HepG2 (cell line): ENCODE results near the gene GPR61. TPM values are rescaled to one million over a fixed set of nuclear protein-coding genes. Genes with fewer than 3 reads are reported as not detected.

Experiments used
- ATAC-seq: fragments of 200-7000 bp; cut with Tn5 transposase; 3 replicates; pipeline ENCODE4 v1.9.1; 2020; ENCODE audit warnings: mild to moderate bottlenecking, moderate library complexity
- BruUV-seq: library from RNA; stranded (reverse); fragments of 400-500 nt; replicated peaks from 2 replicates; lab custom pipeline; 2021; lab: Mats Ljungman, UMichigan
- CTCF ChIA-PET: fragments of 300-600 bp; formaldehyde crosslinking; extraction: SDS; loops from one replicate; lab custom pipeline; 2021; ENCODE audit warnings: low total read pairs, inconsistent platforms, low intra/inter-chr PET ratio; lab: Yijun Ruan, JAX
- POLR2A ChIA-PET: fragments of 350-600 bp; sonication (Branson Sonifier 250); formaldehyde crosslinking; loops from one replicate; lab custom pipeline; 2020; ENCODE audit warnings: antibody characterized with exemption, inconsistent platforms; lab: Yijun Ruan, JAX
- DNase-seq: peaks from one replicate; pipeline ENCODE4 v3.0.0-alpha.2; 2015; ENCODE audit warnings: low spot score
- FAIRE-seq: peaks from 3 replicates; lab custom pipeline; 2011; peaks lifted over from hg19 to GRCh38; lab: Jason Lieb, UNC
- H2AFZ ChIP-seq: one replicate; pipeline ENCODE4 v1.6.1; 2011; ENCODE audit warnings: low read length, inconsistent platforms
- H3K27ac ChIP-seq: fragments of 300-600 bp; 3 replicates; pipeline ENCODE4 v1.8.0; 2011; ENCODE audit warnings: mixed run types, mild to moderate bottlenecking, mixed read lengths, low read length, inconsistent platforms; ENCODE audit not compliant: insufficient read depth; ENCODE audit errors: extremely low read length
- H3K27me3 ChIP-seq, 2 experiments: fragments of 200-600 bp in 1 of 2; 2 replicates in 1 of 2; 3 replicates in 1 of 2; pipeline versions ENCODE4 v1.6.0 to v1.8.0; 2011; ENCODE audit warnings: low read length in 2 of 2, mild to moderate bottlenecking in 2 of 2, moderate library complexity in 2 of 2, inconsistent platforms in 1 of 2; ENCODE audit not compliant: insufficient read depth in 2 of 2, control insufficient read depth in 1 of 2
- H3K36me3 ChIP-seq, 2 experiments: fragments of 200-600 bp in 1 of 2; replicated peaks in 1 of 2; 2 replicates in 1 of 2; 3 replicates in 1 of 2; pipeline versions ENCODE4 v1.5.1 to v1.8.0; 2011; ENCODE audit warnings: low read length in 2 of 2, inconsistent platforms in 1 of 2; ENCODE audit not compliant: insufficient read depth in 2 of 2, control insufficient read depth in 1 of 2
- H3K4me1 ChIP-seq: 2 replicates; pipeline ENCODE4 v1.5.1; 2012; ENCODE audit warnings: low read length, inconsistent platforms; ENCODE audit not compliant: insufficient read depth
- H3K4me2 ChIP-seq: 2 replicates; pipeline ENCODE4 v1.6.0; 2011; ENCODE audit warnings: low read depth, low read length, inconsistent platforms
- H3K4me3 ChIP-seq, 3 experiments: fragments of 200-600 bp in 1 of 3; sonication (generic), shearing (Covaris generic) in 1 of 3; replicated peaks in 1 of 3; 2 replicates each; pipeline ENCODE4 v1.5.1; 2011 to 2016; ENCODE audit warnings: low read length in 3 of 3, inconsistent platforms in 2 of 3, low read depth in 2 of 3, mild to moderate bottlenecking in 2 of 3, control low read depth in 1 of 3, mixed read lengths in 1 of 3; ENCODE audit not compliant: insufficient read depth in 1 of 3
- H3K79me2 ChIP-seq: one replicate; pipeline ENCODE4 v1.6.1; 2011; ENCODE audit warnings: low read length, inconsistent platforms; ENCODE audit not compliant: insufficient read depth
- H3K9ac ChIP-seq: 2 replicates; pipeline ENCODE4 v1.6.0; 2011; ENCODE audit warnings: mild to moderate bottlenecking, low read depth, low read length, inconsistent platforms; ENCODE audit not compliant: insufficient read depth
- H3K9me3 ChIP-seq: 2 replicates; pipeline ENCODE4 v1.5.1; 2012; ENCODE audit warnings: mild to moderate bottlenecking, low read length
- H4K20me1 ChIP-seq: 2 replicates; pipeline ENCODE4 v1.6.0; 2011; ENCODE audit warnings: inconsistent platforms, mild to moderate bottlenecking, low read length, moderate library complexity; ENCODE audit not compliant: insufficient read depth
- ATF1 ChIP-seq: IDR thresholded peaks from 2 replicates; pipeline ENCODE4 v1.6.1; 2016; ENCODE audit warnings: mild to moderate bottlenecking, control low read depth
- MBNL3 ChIP-seq: fragments of 250-450 bp; sonication (Bioruptor Pico); conservative IDR thresholded peaks from 2 replicates; pipeline ENCODE4 v1.8.0; 2022; ENCODE audit warnings: mild to moderate bottlenecking, inconsistent platforms
- U2AF1 ChIP-seq: fragments of 200-400 bp; formaldehyde crosslinking; optimal IDR thresholded peaks from 2 replicates; pipeline ENCODE3; 2017; ENCODE audit warnings: mild to moderate bottlenecking, low read depth, low read length
- ZNF777 ChIP-seq: sonication (generic); formaldehyde crosslinking; IDR thresholded peaks from 2 replicates; pipeline ENCODE4 v1.4.0; 2020; ENCODE audit warnings: missing genetic modification reagents
- WGBS: methylation state at CpG from one replicate; pipeline ENCODE4 v1.1.6; 2017; ENCODE audit warnings: low lambda C conversion rate; 5-methylcytosine and 5-hydroxymethylcytosine counted together
- in situ Hi-C: cut with HindIII; loops from 2 replicates; pipeline ENCODE4 v1.10.0; 2017; ENCODE audit warnings: low pct_unique_long_range_greater_than_20kb; ENCODE audit not compliant: extremely low pct_ligation_motif_present
- intact Hi-C: fragments of 100-400 bp; cut with micrococcal nuclease; formaldehyde crosslinking; loops from one replicate; pipeline ENCODE4 v1.10.0; 2022; ENCODE audit not compliant: unreplicated experiment
- polyA plus RNA-seq, 8 experiments: library from polyadenylated mRNA; depleted of rRNA in 3 of 8; stranded (reverse) in 7 of 8; unstranded in 1 of 8; fragments of >200 nt; fragmentation: Illumina TruSeq in 4 of 8; extraction: Trizol in 4 of 8; gene quantifications; 2 replicates each; pipeline versions ENCODE4 v1.2.1 to v1.2.3, GENCODE V29; 2011 to 2016; ENCODE audit warnings: low read depth in 4 of 8, missing spikeins in 1 of 8, mixed read lengths in 1 of 8; ENCODE audit not compliant: insufficient read depth in 1 of 8
- total RNA-seq, 5 experiments: library from RNA; depleted of rRNA; stranded (reverse); fragments of >200 nt; fragmentation: Illumina TruSeq; extraction: Trizol; gene quantifications; 2 replicates each; pipeline ENCODE4 v1.2.3, GENCODE V29; 2016; ENCODE audit warnings: low read depth in 1 of 5

Gene GPR61
- total and polyA plus RNA-seq, 2 of the 13 experiments (the other 11 are each of a cell fraction or from before 2014, with no cell fraction given) = not detected

GRCh38 chr1:109528712-109529111 lies 11.0 kb upstream of the GPR61 start:
- POLR2A ChIA-PET = interaction anchor here (1.0 to 2.2 kb wide), 2 partner anchors 12 to 20 kb away, joined by 3 to 6 read pairs; partner anchors contain the start of gene GNAI3

GRCh38 chr1:109529881-109530456 lies 9.7 kb upstream of the GPR61 start:
- peaks cover 18% of the 10 kb centered on the region; the same call in 1 of the 2 replicates for H3K4me1 ChIP-seq
- ATAC-seq = peak; percentile 19
- peaks cover 7 to 59% of the 10 kb centered on the region in 2 experiments; a peak in 4 of 5 replicates for H3K27me3 ChIP-seq
- DNase-seq = no peak
- H3K4me3 ChIP-seq = peak overlapping the region in 1 of 3 experiments; percentile 8; a peak in 1 of 6 replicates
- H3K9me3 ChIP-seq = no peaks in the 10 kb centered on the region
- WGBS = 11% methylated on average over 4 of the region's 8 CpGs
- no peak overlapping the region for H2AFZ ChIP-seq
- no TSS peak for BruUV-seq
- H3K79me2 ChIP-seq = no peaks in the 10 kb centered on the region
- in situ Hi-C loops = loop anchor here (5.0 to 10.0 kb wide), 2 partner anchors 38 to 265 kb away; partner anchors contain the start of gene CYB561D1
- no peaks in the 10 kb centered on the region for H4K20me1 ChIP-seq
- peak overlapping the region; percentile 50 for H3K4me2 ChIP-seq
- H3K27ac ChIP-seq = no peak overlapping the region
- no peaks in the 10 kb centered on the region for H3K36me3 ChIP-seq
- ChIA-PET POLR2A (interaction anchor here (0.6 to 4.4 kb wide), 6 partner anchors 15 to 126 kb away, joined by 3 to 18 read pairs (median 4); partner anchors contain the start of genes CYB561D1, GNAI3 and GSTM4), CTCF (interaction anchor here (1.0 to 3.9 kb wide), 2 partner anchors 31 to 39 kb away, joined by 3 to 45 read pairs; no protein-coding TSS in a partner anchor)
- intact Hi-C loops = no loop called here
- no peak overlapping the region for H3K9ac ChIP-seq
- FAIRE-seq = no peak
- TF ChIP-seq MBNL3 (CRISPR knock-in tag) = no peak
- TF ChIP-seq ZNF777 (CRISPR knock-in tag) = no peak

More at GRCh38 chr1:109528712-109529111, 11.0 kb upstream of the GPR61 start:
- Histone ChIP-seq H3K27ac (no peak overlapping the region), H3K9me3 (no peaks in the 10 kb centered on the region), H2AFZ (no peak overlapping the region), H3K4me1 (peaks cover 18% of the 10 kb centered on the region; the same call in 1 of the 2 replicates), H3K4me2 (no peak overlapping the region), H3K4me3 (no peak overlapping the region), H3K79me2 (no peaks in the 10 kb centered on the region), H3K9ac (no peak overlapping the region), H3K36me3 (no peaks in the 10 kb centered on the region), H4K20me1 (no peaks in the 10 kb centered on the region), H3K27me3 (peaks cover 7 to 59% of the 10 kb centered on the region in 2 experiments; a peak in 4 of 5 replicates)
- FAIRE-seq = no peak
- 20% methylated on average over 1 of the region's 3 CpGs for WGBS
- BruUV-seq = no TSS peak
- CTCF ChIA-PET = no interaction called here
- no peak for ATAC-seq
- in situ Hi-C loops (no loop called here), intact Hi-C loops (no loop called here)
- no peak for DNase-seq
- TF ChIP-seq U2AF1 = no peak
- TF ChIP-seq ATF1 (CRISPR knock-in tag) = no peak
